GM06990 (cell line): ENCODE data around the gene DPH6.

Experiments used
- DNase-seq: peaks from one replicate; pipeline ENCODE4 v3.0.0-alpha.2; 2011; ENCODE audit not compliant: insufficient read length; ENCODE audit errors: extremely low read depth
- H3K27me3 ChIP-seq: replicated peaks from 2 replicates; pipeline ENCODE4 v1.6.0; 2011; ENCODE audit warnings: low read length; ENCODE audit not compliant: control insufficient read depth, insufficient read depth
- H3K36me3 ChIP-seq: 2 replicates; pipeline ENCODE4 v1.5.1; 2011; ENCODE audit warnings: low read length; ENCODE audit not compliant: control insufficient read depth, insufficient read depth
- H3K4me3 ChIP-seq: replicated peaks from 2 replicates; pipeline ENCODE4 v1.5.1; 2011; ENCODE audit warnings: low read depth, mild to moderate bottlenecking, control low read depth, low read length
- TF ChIP-seq, protein P1 (sequence below): IDR thresholded peaks from 2 replicates; pipeline ENCODE4 v1.5.1; 2011; ENCODE audit warnings: low read length, control low read depth, mild to moderate bottlenecking, inconsistent platforms; ENCODE audit not compliant: insufficient read depth, poor library complexity, severe bottlenecking

DPH6 gene

DNA sequence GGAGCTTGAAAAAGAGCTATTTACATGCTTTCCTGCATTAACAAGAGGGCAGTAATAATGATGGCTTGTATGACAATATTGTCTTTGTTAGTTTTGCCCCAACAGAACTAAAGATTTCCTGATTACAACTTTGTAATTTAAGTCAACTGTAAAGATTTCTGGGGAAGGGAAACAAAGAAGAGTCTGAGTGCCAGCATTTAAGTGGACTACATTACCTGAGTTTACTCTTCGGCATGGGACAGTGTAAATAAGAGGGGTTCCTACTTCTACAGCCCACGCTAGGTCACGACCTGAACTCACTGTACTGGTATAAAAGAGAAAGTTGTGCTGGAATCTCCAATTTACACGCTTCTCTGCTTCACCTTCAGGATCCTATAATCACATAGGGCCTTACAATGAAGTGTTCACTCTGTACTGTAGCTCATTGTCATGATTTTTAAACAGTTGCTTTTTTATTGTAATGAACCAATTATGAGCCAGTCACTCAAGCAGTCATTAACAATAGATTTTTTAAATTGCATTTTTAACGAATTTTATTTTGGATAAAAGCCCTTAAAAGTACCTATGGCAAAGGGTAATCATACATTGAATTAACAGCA is 39.6 kb downstream of the DPH6 start:
- no peak overlapping the region for H3K4me3 ChIP-seq
- H3K27me3 ChIP-seq, result no peaks in the 10 kb centered on the region
- no peaks in the 10 kb centered on the region for H3K36me3 ChIP-seq
- TF ChIP-seq, protein P1, sequence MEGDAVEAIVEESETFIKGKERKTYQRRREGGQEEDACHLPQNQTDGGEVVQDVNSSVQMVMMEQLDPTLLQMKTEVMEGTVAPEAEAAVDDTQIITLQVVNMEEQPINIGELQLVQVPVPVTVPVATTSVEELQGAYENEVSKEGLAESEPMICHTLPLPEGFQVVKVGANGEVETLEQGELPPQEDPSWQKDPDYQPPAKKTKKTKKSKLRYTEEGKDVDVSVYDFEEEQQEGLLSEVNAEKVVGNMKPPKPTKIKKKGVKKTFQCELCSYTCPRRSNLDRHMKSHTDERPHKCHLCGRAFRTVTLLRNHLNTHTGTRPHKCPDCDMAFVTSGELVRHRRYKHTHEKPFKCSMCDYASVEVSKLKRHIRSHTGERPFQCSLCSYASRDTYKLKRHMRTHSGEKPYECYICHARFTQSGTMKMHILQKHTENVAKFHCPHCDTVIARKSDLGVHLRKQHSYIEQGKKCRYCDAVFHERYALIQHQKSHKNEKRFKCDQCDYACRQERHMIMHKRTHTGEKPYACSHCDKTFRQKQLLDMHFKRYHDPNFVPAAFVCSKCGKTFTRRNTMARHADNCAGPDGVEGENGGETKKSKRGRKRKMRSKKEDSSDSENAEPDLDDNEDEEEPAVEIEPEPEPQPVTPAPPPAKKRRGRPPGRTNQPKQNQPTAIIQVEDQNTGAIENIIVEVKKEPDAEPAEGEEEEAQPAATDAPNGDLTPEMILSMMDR, result no peak
- DNase-seq, result no peak

DNA sequence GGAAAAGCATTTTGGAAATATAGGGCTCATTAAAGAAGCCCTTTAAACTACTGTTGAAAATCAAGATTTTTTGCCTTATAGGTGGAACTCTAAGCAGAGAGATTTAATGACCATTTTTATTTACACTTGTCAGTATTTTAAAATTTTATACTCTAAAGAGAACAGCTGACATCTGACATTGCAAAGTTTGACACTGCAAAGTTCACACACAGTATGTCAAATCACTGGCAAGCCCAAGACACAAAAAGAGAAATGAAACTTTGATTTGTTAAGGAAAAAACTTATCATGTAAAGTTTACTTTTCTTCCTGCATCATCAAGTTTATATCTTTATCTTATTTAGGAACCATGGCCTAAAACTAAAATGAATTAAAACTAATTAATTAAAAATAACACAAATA is 40.2 kb downstream of the DPH6 start:
- Histone ChIP-seq H3K4me3 (no peak overlapping the region), H3K36me3 (no peaks in the 10 kb centered on the region), H3K27me3 (no peaks in the 10 kb centered on the region)
- no peak for DNase-seq
- TF ChIP-seq, protein P1, result no peak

DNA sequence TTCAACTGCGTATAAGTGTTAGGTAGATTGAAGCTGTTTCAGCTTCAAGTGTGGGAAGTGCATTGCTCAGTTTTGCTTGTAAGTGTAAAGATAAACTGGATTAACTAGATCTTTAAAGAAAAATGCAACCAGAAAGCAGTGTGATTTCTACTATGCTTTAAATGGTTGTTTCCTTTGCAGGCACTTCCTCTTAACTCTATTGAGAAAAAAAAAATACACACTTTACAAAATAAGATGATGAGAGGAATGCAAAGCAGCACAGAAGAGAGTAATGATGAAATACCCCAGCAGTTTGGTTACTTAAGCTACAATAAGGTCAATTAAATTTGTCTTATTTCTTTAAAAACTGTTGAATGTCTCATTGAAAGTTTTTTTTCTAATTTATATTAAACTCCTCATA is 40.8 kb downstream of the DPH6 start:
- H3K4me3 ChIP-seq, result no peak overlapping the region
- TF ChIP-seq, protein P1, result no peak
- no peak for DNase-seq
- no peaks in the 10 kb centered on the region for H3K27me3 ChIP-seq
- H3K36me3 ChIP-seq, result no peaks in the 10 kb centered on the region

DNA sequence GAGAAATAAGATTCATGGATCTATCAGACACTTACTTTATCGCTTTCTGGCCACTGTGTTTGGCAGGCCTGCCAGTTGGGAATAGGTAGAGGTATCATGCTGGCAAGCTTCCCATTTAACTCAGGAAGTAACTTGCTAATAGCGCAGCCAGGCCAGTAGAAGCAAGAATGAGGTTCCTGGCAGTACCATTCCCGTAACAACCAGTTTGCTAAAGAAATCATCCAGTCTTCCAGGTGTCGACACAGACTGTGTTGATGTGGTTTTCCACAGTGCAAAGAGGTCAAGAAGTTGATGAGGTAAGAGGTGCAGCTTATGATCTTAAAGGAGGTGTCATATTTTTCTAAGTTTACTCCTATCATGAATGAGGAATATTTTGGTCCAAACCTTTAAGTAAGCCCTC is 46.2 kb downstream of the DPH6 start:
- DNase-seq, result no peak
- Histone ChIP-seq H3K36me3 (no peaks in the 10 kb centered on the region), H3K27me3 (no peaks in the 10 kb centered on the region), H3K4me3 (no peak overlapping the region)
- TF ChIP-seq, protein P1, result no peak

DNA sequence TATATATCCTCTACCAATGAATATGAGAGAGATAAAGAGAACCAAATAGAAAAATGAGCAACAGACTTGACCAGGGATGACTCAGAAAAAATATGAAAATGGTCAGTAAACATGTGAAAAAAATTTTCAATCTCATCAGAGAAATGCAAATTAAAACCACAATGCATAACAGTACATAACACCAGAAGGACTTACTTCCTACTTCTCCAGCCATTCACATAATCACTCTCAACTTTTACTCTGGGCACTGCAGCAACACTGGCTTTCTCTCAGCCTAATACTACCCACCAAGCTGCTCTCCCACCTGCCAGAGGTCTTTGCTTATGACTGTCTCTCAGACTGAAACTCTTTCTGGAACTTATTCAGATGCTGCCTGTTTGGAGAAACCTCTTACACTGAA is 49.4 kb downstream of the DPH6 start:
- DNase-seq, result peak; percentile 53
- TF ChIP-seq, protein P1, result no peak

DNA sequence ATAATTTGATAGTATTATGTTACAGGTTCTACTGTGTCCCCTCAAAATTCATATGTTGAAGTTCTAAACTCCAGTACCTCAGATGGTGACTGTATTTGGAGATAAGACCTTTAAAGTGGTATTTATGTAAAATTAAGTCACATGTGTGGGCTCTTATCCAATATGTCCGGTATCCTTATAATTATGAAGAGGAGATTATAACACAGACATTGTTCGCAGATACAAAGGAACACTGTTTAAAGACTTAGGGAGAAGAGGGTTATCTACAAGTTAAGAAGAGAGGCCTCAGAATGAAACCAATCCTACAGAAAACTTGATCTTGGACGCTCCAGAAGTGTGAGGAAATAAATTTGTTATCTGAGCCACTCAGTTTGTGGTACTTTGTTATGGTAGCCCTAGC is 50.9 kb downstream of the DPH6 start:
- Histone ChIP-seq H3K27me3 (no peaks in the 10 kb centered on the region), H3K36me3 (no peaks in the 10 kb centered on the region), H3K4me3 (no peak overlapping the region)
- no peak for DNase-seq
- TF ChIP-seq, protein P1, result no peak

More for the DNA sequence above, 49.4 kb downstream of the DPH6 start:
- H3K36me3 ChIP-seq, result no peaks in the 10 kb centered on the region
- no peak overlapping the region for H3K4me3 ChIP-seq
- H3K27me3 ChIP-seq, result no peaks in the 10 kb centered on the region
